Lung (tissue), 12 donors: Measurements from ENCODE around the gene CAPN7. TPM values are rescaled to one million over a fixed set of nuclear protein-coding genes. Genes with fewer than 3 reads are reported as not detected.

ENCODE experiments used
- ATAC-seq: fragments of 200-7000 bp; cut with Tn5 transposase; one replicate; pipeline ENCODE4 v1.9.1; 2020; ENCODE audit warnings: moderate number of reproducible peaks; ENCODE audit not compliant: insufficient read depth, low FRiP score
- DNase-seq, 3 donors: peaks; one replicate each; pipeline ENCODE4 v3.0.0-alpha.2; 2013 to 2017
- H3K27ac ChIP-seq, 2 donors: one replicate each; pipeline ENCODE4 v1.5.1; 2013; ENCODE audit warnings: mild to moderate bottlenecking in 2 of 2, moderate library complexity in 2 of 2, control low read depth in 1 of 2, inconsistent platforms in 1 of 2, low read depth in 1 of 2, low read length in 1 of 2
- H3K27me3 ChIP-seq, 3 donors: one replicate each; pipeline ENCODE4 v1.5.1; 2013; ENCODE audit warnings: low read length in 2 of 3; ENCODE audit not compliant: control insufficient read depth in 3 of 3, insufficient read depth in 3 of 3
- H3K36me3 ChIP-seq, 4 donors: one replicate each; pipeline ENCODE4 v1.5.1; 2013; ENCODE audit warnings: low read length in 4 of 4, mild to moderate bottlenecking in 1 of 4, moderate library complexity in 1 of 4; ENCODE audit not compliant: control insufficient read depth in 4 of 4, insufficient read depth in 4 of 4
- H3K4me1 ChIP-seq, 5 donors: one replicate each; pipeline ENCODE4 v1.5.1; 2013; ENCODE audit warnings: low read length in 5 of 5, mild to moderate bottlenecking in 2 of 5, moderate library complexity in 1 of 5; ENCODE audit not compliant: control insufficient read depth in 5 of 5, insufficient read depth in 5 of 5
- H3K4me3 ChIP-seq: one replicate; pipeline ENCODE4 v1.5.1; 2013; ENCODE audit warnings: mild to moderate bottlenecking, control low read depth, moderate library complexity
- H3K9ac ChIP-seq, 2 donors: one replicate each; pipeline ENCODE4 v1.5.1; 2013; ENCODE audit warnings: low read length in 2 of 2, control low read depth in 1 of 2; ENCODE audit not compliant: insufficient read depth in 1 of 2
- H3K9me3 ChIP-seq, 4 donors: one replicate each; pipeline ENCODE4 v1.5.1; 2013; ENCODE audit warnings: low read length in 3 of 4, mild to moderate bottlenecking in 1 of 4, moderate library complexity in 1 of 4; ENCODE audit not compliant: control insufficient read depth in 4 of 4, insufficient read depth in 3 of 4
- CTCF ChIP-seq: IDR thresholded peaks from 2 replicates; pipeline ENCODE4 v1.5.1; 2012; ENCODE audit warnings: mild to moderate bottlenecking; ENCODE audit errors: control extremely low read depth, extremely low read depth
- WGBS, 2 donors: extraction: QIAGEN DNeasy Blood & Tissue Kit; methylation state at CpG; one replicate each; pipeline ENCODE4 v1.1.7; 2013; 5-methylcytosine and 5-hydroxymethylcytosine counted together
- polyA plus RNA-seq, 2 donors: library from polyadenylated mRNA; stranded (reverse); fragments of 200-250 nt; gene quantifications; one replicate each; pipeline ENCODE4 v1.2.1, GENCODE V29; 2013
- total RNA-seq, 2 donors: library from RNA; depleted of rRNA in 1 of 2; stranded (reverse); fragments of >200 nt in 1 of 2; gene quantifications; one replicate each; pipeline ENCODE4 v1.2.1, GENCODE V29; 2014 to 2021
- donor health status: control.
- donor health status: control.
- donor health status: Bipolar disorder and iron deficiency.
- donor health status: healthy.
- donor health status: DM: yes; HTN: yes; CAD: no.

CAPN7 gene
- total and polyA plus RNA-seq, 4 donors = 14.4 to 97.1 (median 29.2) TPM

GRCh38 chr3:15199493-15200105 is 6.4 kb upstream of the CAPN7 start:
- Histone ChIP-seq H3K4me3 (no peak overlapping the region), H3K36me3 (no peaks in the 10 kb centered on the region), H3K9me3 (no peaks in the 10 kb centered on the region), H3K4me1 (peaks cover 0 to 3% (median 0%) of the 10 kb centered on the region in 5 donors), H3K27ac (no peak overlapping the region), H3K27me3 (no peaks in the 10 kb centered on the region), H3K9ac (no peak overlapping the region)
- DNase-seq (no peak), ATAC-seq (no peak)
- no peak for TF ChIP-seq CTCF
- WGBS, 2 donors = 78 to 80% methylated on average over 10 of the region's 10 CpGs

GRCh38 chr3:15204005-15204404 is 2.0 kb upstream of the CAPN7 start:
- ATAC-seq = no peak
- H3K9me3 ChIP-seq = no peaks in the 10 kb centered on the region
- H3K4me1 ChIP-seq = peaks cover 0 to 20% (median 6%) of the 10 kb centered on the region in 5 donors
- H3K27ac ChIP-seq = no peak overlapping the region
- no peak overlapping the region for H3K4me3 ChIP-seq
- no peaks in the 10 kb centered on the region for H3K27me3 ChIP-seq
- no peak for DNase-seq
- H3K9ac ChIP-seq = no peak overlapping the region
- 71 to 79% methylated on average over 3 of the region's 3 CpGs for WGBS, 2 donors
- no peak for TF ChIP-seq CTCF
- no peaks in the 10 kb centered on the region for H3K36me3 ChIP-seq

GRCh38 chr3:15205482-15205933 is 538 bp upstream of the CAPN7 start:
- DNase-seq (no peak), ATAC-seq (no peak)
- 0 to 3% methylated on average over 3 of the region's 3 CpGs for WGBS, 2 donors

More at GRCh38 chr3:15205482-15205933, 538 bp upstream of the CAPN7 start:
- H3K9me3 ChIP-seq = no peaks in the 10 kb centered on the region
- peak overlapping the region; percentile 5 for H3K4me3 ChIP-seq
- H3K27ac ChIP-seq = peak overlapping the region; percentile 78
- H3K36me3 ChIP-seq = peaks cover 0 to 2% (median under 1%) of the 10 kb centered on the region in 4 donors
- peaks cover 0 to 20% (median 6%) of the 10 kb centered on the region in 5 donors for H3K4me1 ChIP-seq
- peak overlapping the region in 1 of 2 donors; percentile 30 for H3K9ac ChIP-seq
- no peak for TF ChIP-seq CTCF
- no peaks in the 10 kb centered on the region for H3K27me3 ChIP-seq
